T-cell (primary cell): ENCODE measurements around the gene UQCR11. TPM values are rescaled to one million over a fixed set of nuclear protein-coding genes. Genes with fewer than 3 reads are reported as not detected.

Experiments used
- ATAC-seq, 4 experiments: fragments of 200-7000 bp in 3 of 4; fragments of 150-1000 bp in 1 of 4; cut with Tn5 transposase; replicated peaks in 1 of 4; 1 replicate in 3 of 4; 2 replicates in 1 of 4; pipeline ENCODE4 v1.10.0; 2021; ENCODE audit warnings: moderate library complexity in 3 of 4, mild to moderate bottlenecking in 2 of 4, moderate number of reproducible peaks in 1 of 4
- CTCF ChIA-PET, 2 donors: fragments of 300-600 bp; sonication (Branson Sonifier 250); formaldehyde crosslinking; loops; one replicate each; lab custom pipeline; 2022; ENCODE audit warnings: antibody characterized with exemption in 2 of 2; lab: Charles Lee
- POLR2A ChIA-PET, 2 donors: fragments of 300-600 bp; sonication (Branson Sonifier 250); formaldehyde crosslinking; loops; one replicate each; lab custom pipeline; 2022; ENCODE audit warnings: antibody characterized with exemption in 2 of 2; lab: Charles Lee
- DNase-seq, 35 experiments: peaks; one replicate each; pipeline versions ENCODE4 v3.0.0 to v3.0.0-alpha.2; 2013 to 2023
- H3K27ac ChIP-seq: one replicate; pipeline ENCODE4 v1.5.1; 2013; ENCODE audit warnings: low read length
- H3K27me3 ChIP-seq, 2 experiments: replicated peaks in 1 of 2; 1 replicate in 1 of 2; 2 replicates in 1 of 2; pipeline versions ENCODE4 v1.6.1 to v1.7.0; 2013; ENCODE audit warnings: low read length in 1 of 2, mixed read lengths in 1 of 2; ENCODE audit not compliant: control insufficient read depth in 2 of 2, insufficient read depth in 2 of 2; ENCODE audit errors: extremely low read depth in 1 of 2
- H3K36me3 ChIP-seq, 2 donors: 1 replicate in 1 of 2; 2 replicates in 1 of 2; pipeline versions ENCODE4 v1.6.1 to v1.7.0; 2013; ENCODE audit warnings: low read length in 1 of 2; ENCODE audit not compliant: control insufficient read depth in 2 of 2, insufficient read depth in 1 of 2; ENCODE audit errors: extremely low read depth in 1 of 2
- H3K4me1 ChIP-seq, 2 experiments: 1 replicate in 1 of 2; 2 replicates in 1 of 2; pipeline versions ENCODE4 v1.6.1 to v1.7.0; 2013; ENCODE audit warnings: low read length in 2 of 2, mixed read lengths in 1 of 2; ENCODE audit not compliant: insufficient read depth in 2 of 2, control insufficient read depth in 1 of 2; ENCODE audit errors: extremely low read depth in 1 of 2
- H3K4me3 ChIP-seq, 2 donors: 1 replicate in 1 of 2; 2 replicates in 1 of 2; pipeline versions ENCODE4 v1.5.1 to v1.7.0; 2013; ENCODE audit warnings: mild to moderate bottlenecking in 2 of 2, low read length in 1 of 2, moderate library complexity in 1 of 2; ENCODE audit not compliant: control insufficient read depth in 1 of 2; ENCODE audit errors: extremely low read depth in 1 of 2
- H3K9me3 ChIP-seq: 2 replicates; pipeline ENCODE4 v1.7.0; 2013
- H3K27ac Mint-ChIP-seq, 2 donors: one replicate each; pipeline ENCODE4 v1.8.0; 2020 to 2021; ENCODE audit warnings: mild to moderate bottlenecking in 2 of 2, mixed read lengths in 2 of 2
- H3K27me3 Mint-ChIP-seq, 2 donors: one replicate each; pipeline ENCODE4 v1.8.0; 2021 to 2022; ENCODE audit warnings: mixed read lengths in 2 of 2
- H3K36me3 Mint-ChIP-seq: one replicate; pipeline ENCODE4 v1.8.0; 2021; ENCODE audit warnings: mixed read lengths
- H3K4me1 Mint-ChIP-seq, 3 donors: one replicate each; pipeline ENCODE4 v1.8.0; 2020 to 2022; ENCODE audit warnings: mixed read lengths in 3 of 3, mild to moderate bottlenecking in 1 of 3
- H3K4me3 Mint-ChIP-seq, 3 donors: one replicate each; pipeline ENCODE4 v1.8.0; 2020 to 2022; ENCODE audit warnings: mild to moderate bottlenecking in 3 of 3, mixed read lengths in 3 of 3, moderate library complexity in 3 of 3
- H3K9me3 Mint-ChIP-seq, 3 donors: one replicate each; pipeline ENCODE4 v1.8.0; 2020 to 2022; ENCODE audit warnings: mixed read lengths in 3 of 3
- WGBS: methylation state at CpG from one replicate; pipeline ENCODE4 v1.1.5; 2013; ENCODE audit warnings: missing lambda C conversion rate; ENCODE audit not compliant: insufficient coverage; 5-methylcytosine and 5-hydroxymethylcytosine counted together
- total RNA-seq, 35 experiments: library from RNA in 6 of 35; stranded (reverse) in 6 of 35; fragments of 120-200 nt in 1 of 35; gene quantifications; one replicate each; pipeline versions ENCODE4 v1.2.1 to v1.2.4 and lab custom pipeline; 2013 to 2026

UQCR11 gene
- total RNA-seq, 5 donors from 2014 or later (not counting 1 experiment from before 2014, with no cell fraction given) = 127 to 168 (median 148) TPM

- no peaks in the 10 kb centered on the region for H3K27me3 Mint-ChIP-seq
- Histone ChIP-seq H3K36me3 (peaks cover 9 to 44% of the 10 kb centered on the region in 2 donors), H3K27me3 (no peaks in the 10 kb centered on the region), H3K27ac (no peak overlapping the region), H3K4me1 (peaks cover 0 to 9% of the 10 kb centered on the region in 2 experiments), H3K4me3 (no peak overlapping the region), H3K9me3 (no peaks in the 10 kb centered on the region)
- H3K4me3 Mint-ChIP-seq = no peak overlapping the region
- no peak overlapping the region for H3K27ac Mint-ChIP-seq
- peaks cover 22% of the 10 kb centered on the region for H3K36me3 Mint-ChIP-seq
- ChIA-PET CTCF (interaction anchor here in 1 of 2 donors (0.6 kb wide), 1 partner anchor 43 kb away, joined by 3 read pairs; no protein-coding TSS in a partner anchor), POLR2A (no interaction called here)
- H3K9me3 Mint-ChIP-seq = no peaks in the 10 kb centered on the region
- DNase-seq (no peak), ATAC-seq (no peak)
- WGBS = 89% methylated on average over 12 of the region's 23 CpGs
- H3K4me1 Mint-ChIP-seq = peaks cover 12 to 16% (median 14%) of the 10 kb centered on the region in 3 donors
Observed at GRCh38 chr19:1622007-1622406, 16.7 kb upstream of the UQCR11 start.

- H3K9me3 Mint-ChIP-seq = no peaks in the 10 kb centered on the region
- POLR2A ChIA-PET = no interaction called here
- Histone ChIP-seq H3K4me3 (no peak overlapping the region), H3K9me3 (no peaks in the 10 kb centered on the region), H3K4me1 (peaks cover 3 to 12% of the 10 kb centered on the region in 2 experiments), H3K27ac (no peak overlapping the region), H3K36me3 (peaks cover 11 to 44% of the 10 kb centered on the region in 2 donors), H3K27me3 (no peaks in the 10 kb centered on the region)
- 96% methylated on average over 17 of the region's 23 CpGs for WGBS
- H3K27me3 Mint-ChIP-seq = no peaks in the 10 kb centered on the region
- peaks cover 16 to 20% (median 18%) of the 10 kb centered on the region in 3 donors for H3K4me1 Mint-ChIP-seq
- ATAC-seq (no peak), DNase-seq (no peak)
- no peak overlapping the region for H3K27ac Mint-ChIP-seq
- peaks cover 25% of the 10 kb centered on the region for H3K36me3 Mint-ChIP-seq
- no peak overlapping the region for H3K4me3 Mint-ChIP-seq
- CTCF ChIA-PET = no interaction called here
Observed at GRCh38 chr19:1621574-1621973, 16.3 kb upstream of the UQCR11 start.

- no peaks in the 10 kb centered on the region for H3K27me3 ChIP-seq
- Mint-ChIP-seq H3K4me3 (no peak overlapping the region), H3K27me3 (no peaks in the 10 kb centered on the region), H3K27ac (no peak overlapping the region), H3K36me3 (peaks cover 27% of the 10 kb centered on the region), H3K4me1 (peaks cover 18 to 22% (median 21%) of the 10 kb centered on the region in 3 donors), H3K9me3 (no peaks in the 10 kb centered on the region)
- H3K36me3 ChIP-seq = peaks cover 13 to 44% of the 10 kb centered on the region in 2 donors
- DNase-seq (no peak), ATAC-seq (no peak)
- 94% methylated on average over 13 of the region's 19 CpGs for WGBS
- ChIA-PET POLR2A (no interaction called here), CTCF (no interaction called here)
- no peak overlapping the region for H3K27ac ChIP-seq
- no peaks in the 10 kb centered on the region for H3K9me3 ChIP-seq
- H3K4me1 ChIP-seq = peaks cover 3 to 12% of the 10 kb centered on the region in 2 experiments
- H3K4me3 ChIP-seq = no peak overlapping the region
Observed at GRCh38 chr19:1621021-1621420, 15.8 kb upstream of the UQCR11 start.

GRCh38 chr19:1620502-1620901 is 15.2 kb upstream of the UQCR11 start:
- no peak for ATAC-seq
- no peak overlapping the region for H3K27ac ChIP-seq
- no peaks in the 10 kb centered on the region for H3K27me3 Mint-ChIP-seq
- H3K9me3 Mint-ChIP-seq = no peaks in the 10 kb centered on the region
- H3K4me3 ChIP-seq = no peak overlapping the region
- no peak overlapping the region for H3K4me3 Mint-ChIP-seq
- no peaks in the 10 kb centered on the region for H3K9me3 ChIP-seq
- peaks cover 3 to 12% of the 10 kb centered on the region in 2 experiments for H3K4me1 ChIP-seq
- peaks cover 18 to 22% (median 21%) of the 10 kb centered on the region in 3 donors for H3K4me1 Mint-ChIP-seq
- POLR2A ChIA-PET = no interaction called here
- WGBS = 94% methylated on average over 5 of the region's 11 CpGs
- H3K27ac Mint-ChIP-seq = no peak overlapping the region
- CTCF ChIA-PET = no interaction called here
- DNase-seq = no peak
- peaks cover 12 to 43% of the 10 kb centered on the region in 2 donors for H3K36me3 ChIP-seq
- H3K36me3 Mint-ChIP-seq = peaks cover 29% of the 10 kb centered on the region
- H3K27me3 ChIP-seq = no peaks in the 10 kb centered on the region

- H3K4me1 ChIP-seq = peaks cover 3 to 12% of the 10 kb centered on the region in 2 experiments
- H3K4me1 Mint-ChIP-seq = peaks cover 20 to 21% (median 21%) of the 10 kb centered on the region in 3 donors
- H3K36me3 ChIP-seq = peaks cover 19 to 45% of the 10 kb centered on the region in 2 donors
- ChIA-PET CTCF (no interaction called here), POLR2A (interaction anchor here in 1 of 2 donors (0.5 kb wide), 1 partner anchor 38 kb away, joined by 5 read pairs; no protein-coding TSS in a partner anchor)
- WGBS = 97% methylated on average over 6 of the region's 18 CpGs
- no peaks in the 10 kb centered on the region for H3K27me3 Mint-ChIP-seq
- H3K27ac ChIP-seq = no peak overlapping the region
- peaks cover 33% of the 10 kb centered on the region for H3K36me3 Mint-ChIP-seq
- no peak overlapping the region for H3K27ac Mint-ChIP-seq
- no peak for ATAC-seq
- H3K4me3 ChIP-seq = no peak overlapping the region
- H3K9me3 ChIP-seq = no peaks in the 10 kb centered on the region
- DNase-seq = no peak
- H3K9me3 Mint-ChIP-seq = no peaks in the 10 kb centered on the region
- no peak overlapping the region for H3K4me3 Mint-ChIP-seq
- no peaks in the 10 kb centered on the region for H3K27me3 ChIP-seq
Observed at GRCh38 chr19:1619703-1620102, 14.4 kb upstream of the UQCR11 start.

GRCh38 chr19:1619094-1619439 is 13.8 kb upstream of the UQCR11 start:
- ChIA-PET CTCF (no interaction called here), POLR2A (no interaction called here)
- Histone ChIP-seq H3K4me1 (peaks cover 3 to 12% of the 10 kb centered on the region in 2 experiments), H3K4me3 (no peak overlapping the region), H3K36me3 (peaks cover 26 to 50% of the 10 kb centered on the region in 2 donors), H3K27ac (no peak overlapping the region), H3K9me3 (no peaks in the 10 kb centered on the region), H3K27me3 (no peaks in the 10 kb centered on the region)
- ATAC-seq (no peak), DNase-seq (no peak)
- no peaks in the 10 kb centered on the region for H3K9me3 Mint-ChIP-seq
- H3K27ac Mint-ChIP-seq = no peak overlapping the region
- H3K4me1 Mint-ChIP-seq = peaks cover 19 to 21% (median 20%) of the 10 kb centered on the region in 3 donors
- WGBS = 96% methylated on average over 23 of the region's 26 CpGs
- no peak overlapping the region for H3K4me3 Mint-ChIP-seq
- peaks cover 28% of the 10 kb centered on the region for H3K36me3 Mint-ChIP-seq
- no peaks in the 10 kb centered on the region for H3K27me3 Mint-ChIP-seq
